Activated CD8-positive, alpha-beta memory T cell treated with anti-CD3 and anti-CD28 coated beads for 48 hours (primary cell): ENCODE measurements around the gene AGPAT4.

Experiments
- DNase-seq, 3 experiments: peaks; one replicate each; pipeline ENCODE4 v3.0.0-alpha.2; 2020; ENCODE audit warnings: low read depth in 2 of 3, low spot score in 2 of 3

The AGPAT4 gene

GRCh38 chr6:161142957-161143296 lies 130.9 kb downstream of the AGPAT4 start:
- DNase-seq, result no peak

GRCh38 chr6:161141173-161141572 lies 132.7 kb downstream of the AGPAT4 start:
- DNase-seq, result no peak

DNA sequence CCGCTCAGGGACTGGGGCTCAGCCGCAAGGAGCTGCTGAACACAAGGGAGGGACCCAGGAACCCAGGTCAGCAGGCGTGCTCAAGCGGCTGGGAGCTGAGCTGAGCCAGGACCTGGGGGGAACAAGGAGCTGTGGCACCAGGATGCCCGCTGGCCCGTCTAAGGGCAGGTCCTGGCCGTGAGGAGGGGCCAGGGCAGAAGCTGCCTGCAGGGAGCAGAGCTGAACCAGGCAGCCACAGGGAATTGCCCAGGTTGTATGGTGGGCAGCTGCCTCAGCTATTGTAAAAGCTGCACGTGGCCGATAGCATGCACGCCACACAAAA lies 133.3 kb downstream of the AGPAT4 start:
- no peak for DNase-seq

DNA sequence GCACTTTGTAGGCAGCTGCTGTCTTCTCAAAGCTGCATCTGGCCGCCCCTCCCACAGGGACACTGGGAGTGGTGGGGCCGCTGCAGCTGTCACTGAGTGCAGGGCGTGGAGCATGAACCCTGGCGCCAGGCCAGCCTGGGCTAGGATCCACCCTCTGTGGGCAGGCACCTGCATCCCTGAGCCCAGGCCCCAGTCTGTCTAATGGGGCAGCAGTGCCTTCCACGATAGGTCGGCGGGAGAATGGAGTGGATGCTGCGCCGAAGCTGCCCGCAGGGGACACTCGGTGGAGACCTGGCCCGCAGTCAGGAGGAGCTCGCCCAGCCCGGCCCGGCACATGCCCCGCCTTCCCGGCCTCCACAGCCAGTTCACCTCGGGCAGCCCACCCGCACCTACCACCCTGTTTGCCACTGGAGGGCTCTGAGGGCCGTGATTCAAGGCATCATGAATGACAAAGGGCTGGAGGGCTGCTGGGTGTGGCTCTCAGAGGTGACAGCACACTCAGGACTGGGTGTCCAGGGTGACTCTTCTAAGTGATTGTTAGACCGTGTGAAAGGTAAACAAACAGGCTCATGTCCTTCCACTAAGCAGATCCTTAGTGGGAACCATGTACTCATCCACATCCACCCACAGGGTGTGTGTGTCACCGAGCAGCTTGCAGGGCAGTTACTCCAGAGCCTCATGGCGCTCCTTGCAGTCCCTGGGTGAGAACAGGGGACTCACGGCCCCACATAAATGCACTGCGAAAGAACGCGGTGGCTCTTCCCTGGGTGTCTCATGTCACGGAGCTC lies 133.9 kb downstream of the AGPAT4 start:
- no peak for DNase-seq

- no peak for DNase-seq
These were observed 134.5 kb downstream of the AGPAT4 start for GRCh38 chr6:161139304-161139765.

- no peak for DNase-seq
These were observed 135.1 kb downstream of the AGPAT4 start for GRCh38 chr6:161138543-161139303.

- no peak for DNase-seq
These were observed 135.9 kb downstream of the AGPAT4 start for GRCh38 chr6:161137839-161138542.

DNA sequence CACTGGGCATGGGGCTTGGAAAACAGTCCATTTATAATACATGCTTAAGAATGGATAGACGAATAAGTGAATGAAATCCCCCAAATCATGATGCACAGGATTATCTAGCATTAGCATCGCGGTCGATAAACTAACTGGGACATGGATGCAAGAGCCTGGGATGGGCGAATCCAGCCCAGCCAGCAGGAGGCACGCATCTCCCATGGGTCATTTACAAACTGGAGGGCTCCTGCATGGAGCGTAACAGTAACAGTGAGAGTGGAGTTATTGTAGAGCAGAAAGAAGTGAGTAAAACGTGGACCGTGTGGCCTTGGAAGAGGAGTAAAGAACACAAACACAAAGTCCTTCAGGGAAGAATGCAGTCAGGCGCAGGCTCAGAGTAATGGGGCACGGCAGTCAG lies 136.5 kb downstream of the AGPAT4 start:
- no peak for DNase-seq

DNA sequence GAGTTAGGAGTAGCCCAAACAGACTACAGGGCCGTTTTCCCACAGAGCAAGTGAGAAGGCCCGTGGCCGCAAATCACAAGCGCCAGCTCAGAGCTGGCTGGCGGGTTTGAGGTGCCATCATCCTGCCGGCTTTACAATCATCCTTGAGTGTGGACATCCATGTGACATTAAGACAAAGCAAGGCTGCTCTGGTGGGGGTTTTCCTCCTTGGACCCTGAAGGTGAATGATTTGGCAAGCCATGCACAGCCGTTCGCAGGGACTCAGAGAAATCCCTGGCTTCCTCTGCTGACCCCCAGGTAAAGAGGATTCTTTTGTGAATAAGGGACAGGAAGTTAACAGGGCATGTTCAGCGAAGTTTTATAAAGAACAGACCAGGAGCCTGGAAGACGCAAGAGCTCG lies 137.2 kb downstream of the AGPAT4 start:
- DNase-seq, result no peak

GRCh38 chr6:161135695-161136591 lies 137.9 kb downstream of the AGPAT4 start:
- no peak for DNase-seq

- DNase-seq, result no peak
These were observed 139.1 kb downstream of the AGPAT4 start for GRCh38 chr6:161134550-161135298.

GRCh38 chr6:161133963-161134362 lies 139.9 kb downstream of the AGPAT4 start:
- DNase-seq, result no peak

DNA sequence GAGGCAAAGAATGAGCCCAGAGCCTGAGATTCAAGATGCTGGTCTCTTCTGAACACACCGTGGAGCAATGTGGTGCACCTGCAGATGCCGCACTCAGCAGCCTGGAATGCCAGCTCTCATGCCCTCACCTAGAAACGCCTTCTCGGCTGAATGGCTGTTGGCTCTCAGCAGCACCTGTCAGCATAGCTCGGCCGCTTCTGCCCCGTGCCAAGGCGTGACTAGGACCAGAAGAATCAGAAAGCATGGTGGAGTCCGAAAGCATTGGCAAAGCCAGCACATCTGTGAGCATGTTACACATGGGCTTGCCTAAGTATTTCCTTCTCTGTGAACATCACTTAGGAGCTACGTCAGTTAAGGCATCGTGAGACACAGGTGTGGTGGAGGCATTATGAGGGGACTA lies 141.5 kb downstream of the AGPAT4 start:
- no peak for DNase-seq

- no peak for DNase-seq
These were observed 142.7 kb downstream of the AGPAT4 start for GRCh38 chr6:161130967-161131766.

DNA sequence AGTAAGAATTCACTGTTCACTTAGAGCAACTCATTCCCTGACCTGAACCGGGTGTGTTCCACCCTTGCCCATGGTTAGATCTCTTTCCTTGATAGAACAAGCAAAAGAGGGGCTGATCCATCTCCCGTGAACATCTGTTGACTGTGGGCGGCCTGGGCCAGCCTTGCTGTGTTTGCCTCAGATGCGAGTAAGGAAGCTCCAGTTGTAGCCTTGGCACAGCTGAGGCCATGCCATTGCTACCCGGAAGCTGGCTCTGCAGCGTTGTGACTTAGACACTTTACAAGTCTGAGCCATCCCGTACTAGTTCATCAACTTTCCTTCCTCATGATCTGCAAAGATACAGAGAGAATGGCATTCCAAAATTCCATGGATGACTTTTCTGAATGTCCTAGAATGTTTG lies 143.3 kb downstream of the AGPAT4 start:
- no peak for DNase-seq

- DNase-seq, result peak in 1 of 3 experiments; percentile 7
These were observed 145.1 kb downstream of the AGPAT4 start for GRCh38 chr6:161128680-161129196.

GRCh38 chr6:161128230-161128629 lies 145.6 kb downstream of the AGPAT4 start:
- DNase-seq, result no peak

DNA sequence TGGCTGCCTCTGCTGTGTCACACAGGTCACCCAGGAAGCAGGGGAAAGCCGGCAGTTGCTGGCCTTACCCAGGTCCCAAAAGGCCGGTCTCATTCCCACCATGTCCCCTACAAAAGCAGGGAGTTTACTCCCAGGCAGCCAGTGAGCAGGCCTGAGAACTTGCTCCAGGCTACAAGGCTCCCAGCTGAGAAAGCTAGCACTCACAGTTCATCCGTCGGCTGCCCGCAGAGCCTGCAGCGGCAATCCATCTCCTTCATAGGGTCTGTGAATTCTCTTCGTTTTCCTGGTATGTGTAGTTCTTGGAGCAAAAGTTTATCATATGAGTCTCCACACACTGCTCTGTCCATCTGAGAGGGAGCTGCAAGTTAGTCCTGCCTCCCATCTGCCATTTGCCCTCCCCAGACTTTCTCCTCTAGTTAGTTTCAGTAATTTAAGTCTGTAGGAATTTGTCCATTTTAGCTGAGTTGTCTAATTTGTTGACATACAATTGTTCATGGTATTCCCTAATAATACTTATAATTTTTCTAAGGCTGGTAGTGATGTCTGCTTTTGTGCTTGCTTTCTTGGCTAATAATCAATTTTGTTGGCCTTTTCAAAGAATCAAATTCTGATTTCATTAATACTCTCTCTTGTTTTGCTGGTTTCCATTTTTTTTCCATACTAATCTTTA lies 146.7 kb downstream of the AGPAT4 start:
- no peak for DNase-seq

DNA sequence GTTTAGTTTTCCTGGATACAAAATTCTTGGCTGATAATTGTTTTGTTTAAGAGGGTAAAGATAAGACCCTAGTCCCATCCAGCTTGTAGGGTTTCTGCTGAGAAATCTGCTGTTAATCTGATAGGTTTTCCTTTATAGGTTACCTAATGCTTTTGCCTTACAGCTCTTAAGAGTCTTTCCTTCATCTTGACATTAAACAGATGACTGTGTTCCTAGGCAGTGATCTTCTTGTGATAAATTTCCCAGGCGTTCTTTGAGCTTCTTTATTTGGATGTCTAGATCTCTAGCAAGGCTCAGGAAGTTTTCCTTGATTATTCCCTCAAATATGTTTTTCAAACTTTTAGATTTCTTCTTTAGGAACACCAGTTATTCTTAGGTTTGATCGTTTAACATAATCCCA lies 148.3 kb downstream of the AGPAT4 start:
- no peak for DNase-seq
